ENCODE measurements around the gene SRPX2. TPM values are rescaled to one million over a fixed set of nuclear protein-coding genes. Genes with fewer than 3 reads are reported as not detected.
A peak's percentile ranks its signal among the peaks of the same experiment; 100 is the strongest.

The SRPX2 gene
- total and polyA plus RNA-seq, 2 of the 13 experiments (the other 11 are each of a cell fraction or from before 2014, with no cell fraction given): 1.5 to 6.7 TPM

- TF ChIP-seq ETS1 (CRISPR knock-in tag; IDR thresholded peaks at IDR 0.05) (no peak), SMAD1 (CRISPR knock-in tag; IDR thresholded peaks at IDR 0.05; ENCODE audit: borderline replicate concordance, low read depth) (no peak), ZNF446 (CRISPR knock-in tag; IDR thresholded peaks at IDR 0.05) (no peak), ZFP36L1 (CRISPR knock-in tag; IDR thresholded peaks at IDR 0.05) (no peak), ZNF329 (CRISPR knock-in tag; IDR thresholded peaks at IDR 0.05; ENCODE audit: low read depth) (no peak), XRCC5 (optimal IDR thresholded peaks at IDR 0.05; ENCODE audit: low read length) (no peak), SNAPC2 (CRISPR knock-in tag; IDR thresholded peaks at IDR 0.05) (no peak), EP300 (IDR thresholded peaks at IDR 0.05; ENCODE audit: low read depth in 2 of 2, low read length in 2 of 2) (peak in 1 of 2 experiments; percentile 4; a peak in 1 of 4 replicates), EP300 (CRISPR knock-in tag; IDR thresholded peaks at IDR 0.05; ENCODE audit: borderline replicate concordance) (no peak), RFXANK (CRISPR knock-in tag; IDR thresholded peaks at IDR 0.05) (no peak), TP53 (CRISPR knock-in tag; conservative IDR thresholded peaks at IDR 0.05) (no peak)
- TF ChIP-seq, protein P1, sequence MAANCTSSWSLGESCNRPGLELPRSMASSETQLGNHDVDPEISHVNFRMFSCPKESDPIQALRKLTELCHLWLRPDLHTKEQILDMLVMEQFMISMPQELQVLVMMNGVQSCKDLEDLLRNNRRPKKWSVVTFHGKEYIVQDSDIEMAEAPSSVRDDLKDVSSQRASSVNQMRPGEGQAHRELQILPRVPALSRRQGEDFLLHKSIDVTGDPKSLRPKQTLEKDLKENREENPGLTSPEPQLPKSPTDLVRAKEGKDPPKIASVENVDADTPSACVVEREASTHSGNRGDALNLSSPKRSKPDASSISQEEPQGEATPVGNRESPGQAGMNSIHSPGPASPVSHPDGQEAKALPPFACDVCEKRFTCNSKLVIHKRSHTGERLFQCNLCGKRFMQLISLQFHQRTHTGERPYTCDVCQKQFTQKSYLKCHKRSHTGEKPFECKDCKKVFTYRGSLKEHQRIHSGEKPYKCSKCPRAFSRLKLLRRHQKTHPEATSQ (CRISPR knock-in tag; IDR thresholded peaks at IDR 0.05; ENCODE audit: borderline replicate concordance): no peak
- TF ChIP-seq, protein P2, sequence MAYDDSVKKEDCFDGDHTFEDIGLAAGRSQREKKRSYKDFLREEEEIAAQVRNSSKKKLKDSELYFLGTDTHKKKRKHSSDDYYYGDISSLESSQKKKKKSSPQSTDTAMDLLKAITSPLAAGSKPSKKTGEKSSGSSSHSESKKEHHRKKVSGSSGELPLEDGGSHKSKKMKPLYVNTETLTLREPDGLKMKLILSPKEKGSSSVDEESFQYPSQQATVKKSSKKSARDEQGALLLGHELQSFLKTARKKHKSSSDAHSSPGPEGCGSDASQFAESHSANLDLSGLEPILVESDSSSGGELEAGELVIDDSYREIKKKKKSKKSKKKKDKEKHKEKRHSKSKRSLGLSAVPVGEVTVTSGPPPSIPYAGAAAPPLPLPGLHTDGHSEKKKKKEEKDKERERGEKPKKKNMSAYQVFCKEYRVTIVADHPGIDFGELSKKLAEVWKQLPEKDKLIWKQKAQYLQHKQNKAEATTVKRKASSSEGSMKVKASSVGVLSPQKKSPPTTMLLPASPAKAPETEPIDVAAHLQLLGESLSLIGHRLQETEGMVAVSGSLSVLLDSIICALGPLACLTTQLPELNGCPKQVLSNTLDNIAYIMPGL (CRISPR knock-in tag; IDR thresholded peaks at IDR 0.05; ENCODE audit: borderline replicate concordance in 1 of 2, low read depth in 1 of 2): no peak
- TF ChIP-seq, protein P3, sequence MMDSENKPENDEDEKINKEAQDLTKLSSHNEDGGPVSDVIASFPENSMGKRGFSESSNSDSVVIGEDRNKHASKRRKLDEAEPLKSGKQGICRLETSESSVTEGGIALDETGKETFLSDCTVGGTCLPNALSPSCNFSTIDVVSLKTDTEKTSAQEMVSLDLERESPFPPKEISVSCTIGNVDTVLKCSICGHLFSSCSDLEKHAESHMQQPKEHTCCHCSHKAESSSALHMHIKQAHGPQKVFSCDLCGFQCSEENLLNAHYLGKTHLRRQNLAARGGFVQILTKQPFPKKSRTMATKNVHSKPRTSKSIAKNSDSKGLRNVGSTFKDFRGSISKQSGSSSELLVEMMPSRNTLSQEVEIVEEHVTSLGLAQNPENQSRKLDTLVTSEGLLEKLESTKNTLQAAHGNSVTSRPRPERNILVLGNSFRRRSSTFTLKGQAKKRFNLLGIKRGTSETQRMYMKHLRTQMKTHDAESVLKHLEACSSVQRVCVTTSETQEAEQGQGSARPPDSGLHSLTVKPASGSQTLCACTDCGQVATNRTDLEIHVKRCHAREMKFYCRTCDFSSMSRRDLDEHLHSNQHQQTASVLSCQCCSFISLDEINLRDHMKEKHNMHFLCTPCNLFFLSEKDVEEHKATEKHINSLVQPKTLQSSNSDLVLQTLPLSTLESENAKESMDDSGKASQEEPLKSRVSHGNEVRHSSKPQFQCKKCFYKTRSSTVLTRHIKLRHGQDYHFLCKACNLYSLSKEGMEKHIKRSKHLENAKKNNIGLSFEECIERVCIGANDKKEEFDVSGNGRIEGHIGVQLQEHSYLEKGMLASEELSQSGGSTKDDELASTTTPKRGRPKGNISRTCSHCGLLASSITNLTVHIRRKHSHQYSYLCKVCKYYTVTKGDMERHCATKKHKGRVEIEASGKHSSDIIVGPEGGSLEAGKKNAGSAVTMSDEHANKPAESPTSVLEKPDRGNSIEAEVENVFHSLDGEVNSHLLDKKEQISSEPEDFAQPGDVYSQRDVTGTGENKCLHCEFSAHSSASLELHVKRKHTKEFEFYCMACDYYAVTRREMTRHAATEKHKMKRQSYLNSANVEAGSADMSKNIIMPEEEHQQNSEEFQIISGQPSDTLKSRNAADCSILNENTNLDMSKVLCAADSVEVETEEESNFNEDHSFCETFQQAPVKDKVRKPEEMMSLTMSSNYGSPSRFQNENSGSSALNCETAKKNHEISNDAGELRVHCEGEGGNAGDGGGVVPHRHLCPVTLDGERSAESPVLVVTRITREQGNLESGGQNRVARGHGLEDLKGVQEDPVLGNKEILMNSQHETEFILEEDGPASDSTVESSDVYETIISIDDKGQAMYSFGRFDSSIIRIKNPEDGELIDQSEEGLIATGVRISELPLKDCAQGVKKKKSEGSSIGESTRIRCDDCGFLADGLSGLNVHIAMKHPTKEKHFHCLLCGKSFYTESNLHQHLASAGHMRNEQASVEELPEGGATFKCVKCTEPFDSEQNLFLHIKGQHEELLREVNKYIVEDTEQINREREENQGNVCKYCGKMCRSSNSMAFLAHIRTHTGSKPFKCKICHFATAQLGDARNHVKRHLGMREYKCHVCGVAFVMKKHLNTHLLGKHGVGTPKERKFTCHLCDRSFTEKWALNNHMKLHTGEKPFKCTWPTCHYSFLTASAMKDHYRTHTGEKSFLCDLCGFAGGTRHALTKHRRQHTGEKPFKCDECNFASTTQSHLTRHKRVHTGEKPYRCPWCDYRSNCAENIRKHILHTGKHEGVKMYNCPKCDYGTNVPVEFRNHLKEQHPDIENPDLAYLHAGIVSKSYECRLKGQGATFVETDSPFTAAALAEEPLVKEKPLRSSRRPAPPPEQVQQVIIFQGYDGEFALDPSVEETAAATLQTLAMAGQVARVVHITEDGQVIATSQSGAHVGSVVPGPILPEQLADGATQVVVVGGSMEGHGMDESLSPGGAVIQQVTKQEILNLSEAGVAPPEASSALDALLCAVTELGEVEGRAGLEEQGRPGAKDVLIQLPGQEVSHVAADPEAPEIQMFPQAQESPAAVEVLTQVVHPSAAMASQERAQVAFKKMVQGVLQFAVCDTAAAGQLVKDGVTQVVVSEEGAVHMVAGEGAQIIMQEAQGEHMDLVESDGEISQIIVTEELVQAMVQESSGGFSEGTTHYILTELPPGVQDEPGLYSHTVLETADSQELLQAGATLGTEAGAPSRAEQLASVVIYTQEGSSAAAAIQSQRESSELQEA (CRISPR knock-in tag; IDR thresholded peaks at IDR 0.05; ENCODE audit: not compliant biosample characterization): no peak
- TF ChIP-seq, protein P4, sequence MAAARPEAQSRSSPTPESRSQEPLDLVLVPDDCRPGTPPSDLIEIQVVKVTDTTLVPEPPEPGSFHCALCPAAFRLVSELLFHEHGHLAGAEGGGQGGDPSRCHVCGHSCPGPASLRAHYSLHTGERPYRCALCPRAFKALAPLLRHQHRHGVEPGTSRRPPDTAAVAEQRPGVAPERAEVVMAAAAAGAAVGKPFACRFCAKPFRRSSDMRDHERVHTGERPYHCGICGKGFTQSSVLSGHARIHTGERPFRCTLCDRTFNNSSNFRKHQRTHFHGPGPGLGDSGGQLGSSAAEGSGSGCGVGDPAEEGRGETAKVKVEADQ (CRISPR knock-in tag; IDR thresholded peaks at IDR 0.05; ENCODE audit: borderline replicate concordance): no peak
Observed at GRCh38 chrX:100647095-100647494, 3.1 kb downstream of the SRPX2 start (continued).
